H1 (cell line): ENCODE measurements around the gene SSPN. TPM values are rescaled to one million over a fixed set of nuclear protein-coding genes. Genes with fewer than 3 reads are reported as not detected.

ENCODE experiments used
- CBX5 ChIP-seq: fragments of 300-800, 300-1000 bp; sonication (generic); IDR thresholded peaks from 2 replicates; pipeline ENCODE4 v1.7.1; 2016; ENCODE audit warnings: antibody characterized with exemption, low read length, low read depth
- CHD7 ChIP-seq: fragments of 300-600 bp; sonication (generic); IDR thresholded peaks from 2 replicates; pipeline ENCODE4 v1.7.1; 2012; ENCODE audit warnings: low read length, moderate library complexity, mild to moderate bottlenecking, inconsistent platforms; ENCODE audit not compliant: insufficient replicate concordance
- CTBP2 ChIP-seq: IDR thresholded peaks from 2 replicates; pipeline ENCODE4 v1.7.0; 2011; ENCODE audit warnings: borderline replicate concordance, mild to moderate bottlenecking, moderate library complexity, mixed read lengths, low read length; ENCODE audit not compliant: insufficient read depth, insufficient read length
- HDAC2 ChIP-seq, 2 experiments: fragments of 300-600 bp in 1 of 2; sonication (generic) in 1 of 2; IDR thresholded peaks; 2 replicates each; pipeline ENCODE4 v1.6.1; 2011 to 2012; ENCODE audit warnings: low read depth in 2 of 2, low read length in 2 of 2, mild to moderate bottlenecking in 2 of 2, moderate library complexity in 2 of 2, borderline replicate concordance in 1 of 2, inconsistent platforms in 1 of 2
- MAX ChIP-seq: IDR thresholded peaks from 2 replicates; pipeline ENCODE4 v1.6.1; 2012; ENCODE audit warnings: inconsistent platforms
- RBBP5 ChIP-seq: IDR thresholded peaks from 2 replicates; pipeline ENCODE4 v1.7.1; 2012; ENCODE audit warnings: low read depth, mild to moderate bottlenecking, inconsistent platforms, low read length, moderate library complexity, borderline replicate concordance
- RXRA ChIP-seq: IDR thresholded peaks from 2 replicates; pipeline ENCODE4 v1.6.1; 2011; ENCODE audit warnings: low read depth, mild to moderate bottlenecking, low read length, moderate library complexity; ENCODE audit not compliant: insufficient read depth
- SIX5 ChIP-seq: IDR thresholded peaks from 2 replicates; pipeline ENCODE4 v1.6.1; 2011; ENCODE audit warnings: mild to moderate bottlenecking, low read depth, low read length
- TBP ChIP-seq: IDR thresholded peaks from 2 replicates; pipeline ENCODE4 v1.6.1; 2011; ENCODE audit warnings: low read depth, low read length, improper control_type of control experiment
- USF2 ChIP-seq: IDR thresholded peaks from 2 replicates; pipeline ENCODE4 v1.6.1; 2011; ENCODE audit warnings: low read length, improper control_type of control experiment
- polyA plus RNA-seq, 7 experiments: library from polyadenylated mRNA; depleted of rRNA in 3 of 7; stranded (reverse) in 5 of 7; unstranded in 2 of 7; fragments of >200 nt in 5 of 7; fragments of 200-250 nt in 2 of 7; gene quantifications; 1 replicate in 5 of 7; 2 replicates in 1 of 7; 4 replicates in 1 of 7; pipeline versions ENCODE4 v1.2.1 to v1.2.3, GENCODE V29; 2011 to 2013; ENCODE audit warnings: missing spikeins in 2 of 7, mixed read lengths in 2 of 7
- total RNA-seq: library from RNA; stranded (reverse); fragmentation: NEBNext Ultra II Directional; extraction: Animal tissue kit (Norgen Biotek cat#: 25700); gene quantifications from 2 replicates; pipeline ENCODE4 v1.2.1, GENCODE V29; 2021

SSPN gene
- total and polyA plus RNA-seq, 2 of the 8 experiments (the other 6 are each of a cell fraction or from before 2014, with no cell fraction given): 0.86 to 1.8 TPM

- TF ChIP-seq CHD7 (no peak), TBP (no peak), RXRA (no peak), SIX5 (no peak), RBBP5 (no peak), MAX (no peak), USF2 (no peak), CBX5 (no peak), HDAC2 (IDR thresholded peaks at IDR 0.05; ENCODE audit: borderline replicate concordance in 1 of 2, low read depth in 2 of 2, low read length in 2 of 2) (no peak), CTBP2 (no peak)
Observed at GRCh38 chr12:26281320-26281719, 85.9 kb downstream of the SSPN start (continued).
